Measurements from ENCODE around the gene SHKBP1. TPM values are rescaled to one million over a fixed set of nuclear protein-coding genes. Genes with fewer than 3 reads are reported as not detected.

SHKBP1 gene
- total and polyA plus RNA-seq, 10 of the 15 experiments (the other 5 are each of a cell fraction or from before 2014, with no cell fraction given), result 2.3 to 123 (median 67.0) TPM

DNA sequence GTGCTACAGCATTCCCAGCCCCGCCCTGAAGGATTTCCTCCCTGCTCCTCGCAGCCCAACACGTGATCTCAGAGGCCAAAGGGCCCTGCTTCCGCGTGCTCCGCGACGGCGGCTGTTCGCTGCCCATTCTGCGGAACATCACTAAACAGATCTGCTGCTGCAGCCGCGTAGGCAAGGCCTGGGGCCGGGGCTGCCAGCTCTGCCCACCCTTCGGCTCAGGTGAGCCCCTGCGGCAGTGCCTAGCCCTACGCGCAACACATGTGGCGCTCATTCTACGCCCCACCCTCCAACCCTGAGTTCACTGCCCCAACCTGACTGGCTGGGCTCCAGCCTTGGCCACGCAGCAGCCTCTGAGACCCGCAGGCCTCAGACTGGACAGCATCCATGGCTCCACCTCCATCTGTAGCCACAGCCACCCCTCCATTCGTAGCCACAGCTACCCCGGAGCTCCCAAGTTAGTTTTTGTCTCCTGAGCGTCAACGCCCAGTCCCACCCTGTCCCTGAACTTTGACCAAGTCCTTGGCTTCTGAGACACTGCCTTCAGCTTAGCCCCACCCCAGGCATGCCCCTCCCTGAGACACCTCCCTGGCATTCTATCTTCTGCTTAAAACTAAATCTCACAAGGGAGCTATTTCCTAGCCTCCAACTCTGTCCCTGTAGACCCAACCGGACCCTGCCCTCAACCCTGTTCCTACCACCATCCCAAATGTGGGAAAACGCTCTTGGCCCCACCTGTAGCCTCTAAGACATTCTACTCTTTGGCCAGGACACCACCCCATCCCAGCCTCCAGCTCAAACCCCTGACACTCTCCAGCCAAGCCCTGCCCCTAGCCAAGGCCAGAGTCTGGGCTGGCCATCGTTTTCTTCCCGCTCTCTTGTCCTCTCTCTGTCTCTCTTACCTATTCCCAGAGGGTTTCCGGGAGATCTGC, 30.9 kb downstream of the SHKBP1 start (continued):
- TF ChIP-seq SUZ12 (IDR thresholded peaks at IDR 0.05; ENCODE audit: unreplicated experiment) (no peak), MEF2A (IDR thresholded peaks at IDR 0.05; ENCODE audit: insufficient read depth, low read depth, low read length) (no peak), BHLHE40 (IDR thresholded peaks at IDR 0.05; ENCODE audit: borderline replicate concordance in 1 of 2, low read depth in 2 of 2, low read length in 1 of 2) (no peak), GATAD2B (conservative IDR thresholded peaks at IDR 0.05; ENCODE audit: low read depth) (no peak), ZBTB33 (IDR thresholded peaks at IDR 0.05) (no peak)

DNA sequence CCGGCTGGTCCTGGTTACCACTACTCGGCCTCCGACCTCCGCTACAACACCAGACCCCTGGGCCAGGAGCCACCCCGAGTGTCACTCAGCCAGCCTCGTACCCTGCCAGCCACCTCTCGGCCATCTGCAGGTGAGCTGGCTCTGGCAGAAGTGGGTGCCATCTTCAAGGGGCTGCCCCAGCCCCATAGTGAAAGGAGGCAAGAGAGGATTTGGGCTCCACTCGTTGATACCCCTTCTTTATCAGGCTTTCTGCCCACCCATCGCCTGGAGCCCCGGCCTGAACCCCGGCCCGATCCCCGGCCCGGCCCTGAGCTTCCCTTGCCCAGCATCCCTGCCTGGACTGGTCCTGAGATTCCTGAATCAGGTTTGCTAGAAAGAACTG, 31.6 kb downstream of the SHKBP1 start:
- intact Hi-C loops (cut with micrococcal nuclease; ENCODE audit: unreplicated experiment), result no loop called here
- H3K9ac ChIP-seq (ENCODE audit: control insufficient read depth, insufficient read depth, low read length), result no peak overlapping the region
- SMC1A ChIA-PET (ENCODE audit: uncharacterized antibody, unreplicated experiment), result interaction anchor here (1.7 to 5.3 kb wide), 2 partner anchors 13 to 26 kb away, joined by 6 to 35 read pairs; no protein-coding TSS in a partner anchor
- TF ChIP-seq ZNF622 (IDR thresholded peaks at IDR 0.05), result no peak
- TF ChIP-seq NFYA (IDR thresholded peaks at IDR 0.05; ENCODE audit: borderline replicate concordance, low read depth, low read length), result no peak
- no peak for TF ChIP-seq POU2F2 (IDR thresholded peaks at IDR 0.05; ENCODE audit: borderline replicate concordance, low read depth, low read length)
- TF ChIP-seq CTCF (IDR thresholded peaks at IDR 0.05 in 2 of 3, conservative IDR thresholded peaks at IDR 0.05 in 1 of 3; ENCODE audit: control insufficient read depth in 2 of 3, extremely low read depth in 1 of 3, insufficient read depth in 1 of 3, low read depth in 3 of 3, low read length in 3 of 3), result no peak
- TF ChIP-seq DPF2 (IDR thresholded peaks at IDR 0.05), result no peak
- TF ChIP-seq RAD21 (IDR thresholded peaks at IDR 0.05; ENCODE audit: insufficient read depth, low read depth, low read length), result no peak
- TF ChIP-seq NR2F1 (conservative IDR thresholded peaks at IDR 0.05), result no peak
- TF ChIP-seq GABPA (IDR thresholded peaks at IDR 0.05; ENCODE audit: low read depth), result no peak
- no peak overlapping the region for H3K4me3 ChIP-seq
- RAD21 ChIA-PET (ENCODE audit: unreplicated experiment), result interaction anchor here (1.1 kb wide), 1 partner anchor 144 kb away, joined by 3 read pairs; no protein-coding TSS in a partner anchor
- POLR2A ChIA-PET, result interaction anchor here (0.6 to 1.5 kb wide), 4 partner anchors 35 to 169 kb away, joined by 3 to 8 read pairs (median 4); no protein-coding TSS in a partner anchor
- H4K20me1 ChIP-seq (ENCODE audit: control insufficient read depth, insufficient read depth), result no peaks in the 10 kb centered on the region
- no peak overlapping the region for H2AFZ ChIP-seq (ENCODE audit: control insufficient read depth, low read depth, low read length)
- no peaks in the 10 kb centered on the region for H3K79me2 ChIP-seq (ENCODE audit: control insufficient read depth, insufficient read depth, low read length)
- no peaks in the 10 kb centered on the region; a peak in 1 of 4 replicates for H3K27me3 ChIP-seq (replicated peaks in 1 of 2; ENCODE audit: control insufficient read depth in 2 of 2, insufficient read depth in 2 of 2, low read length in 1 of 2)
- H3K36me3 ChIP-seq (ENCODE audit: control insufficient read depth in 2 of 2, insufficient read depth in 2 of 2, low read length in 1 of 2), result no peaks in the 10 kb centered on the region
- BruUV-seq (replicated peaks), result no TSS peak
- DNase-seq (ENCODE audit: low read depth, low spot score) (no peak), ATAC-seq (no peak), FAIRE-seq (no peak)
- WGBS (ENCODE audit: insufficient coverage, insufficient replicate concordance, low lambda C conversion rate, missing lambda C conversion rate), result 81% methylated on average over 14 of the region's 14 CpGs
- in situ Hi-C loops (cut with MboI), result loop anchor here (10.0 kb wide), 1 partner anchor 303 kb away; no protein-coding TSS in a partner anchor
- CTCF ChIA-PET, result interaction anchor here (0.6 to 6.0 kb wide), 4 partner anchors 10 to 55 kb away, joined by 4 to 106 read pairs (median 12); no protein-coding TSS in a partner anchor
- peaks cover 24% of the 10 kb centered on the region for H3K4me1 ChIP-seq (ENCODE audit: control insufficient read depth, insufficient read depth, low read length)
- H3K9me3 ChIP-seq (replicated peaks; ENCODE audit: control insufficient read depth, insufficient read depth, low read length), result no peaks in the 10 kb centered on the region
- no peak overlapping the region for H3K27ac ChIP-seq (ENCODE audit: control insufficient read depth, insufficient read depth)
- H3K4me2 ChIP-seq (ENCODE audit: control insufficient read depth, insufficient read depth), result no peak overlapping the region
